GM23338 (cell line): ENCODE results near the gene UBAC2. TPM values are rescaled to one million over a fixed set of nuclear protein-coding genes. Genes with fewer than 3 reads are reported as not detected.

Experiments used
- ATAC-seq: fragments of 200-7000 bp; cut with Tn5 transposase; 3 replicates; pipeline ENCODE4 v1.9.1; 2020
- DNase-seq: peaks from one replicate; pipeline ENCODE4 v3.0.0-alpha.2; 2015; ENCODE audit warnings: low spot score
- H2AFZ ChIP-seq: fragments of 200-600 bp; sonication (generic); 2 replicates; pipeline ENCODE4 v1.8.0; 2016; ENCODE audit warnings: antibody characterized with exemption, mild to moderate bottlenecking, moderate library complexity
- H3F3A ChIP-seq: fragments of 200-600 bp; sonication (generic); replicated peaks from 2 replicates; pipeline ENCODE4 v1.8.0; 2017; ENCODE audit warnings: antibody characterized with exemption, mixed run types, low read depth
- H3K27ac ChIP-seq: fragments of 200-600 bp; sonication (generic); 2 replicates; pipeline ENCODE4 v1.6.1; 2016; ENCODE audit warnings: low read depth
- H3K27me3 ChIP-seq: fragments of 200-600 bp; sonication (generic); 2 replicates; pipeline ENCODE4 v1.8.0; 2016; ENCODE audit warnings: mild to moderate bottlenecking, mixed run types, moderate library complexity; ENCODE audit not compliant: insufficient read depth
- H3K36me3 ChIP-seq: fragments of 200-600 bp; sonication (generic); 2 replicates; pipeline ENCODE4 v1.8.0; 2016; ENCODE audit warnings: mild to moderate bottlenecking; ENCODE audit not compliant: insufficient read depth
- H3K4me1 ChIP-seq: fragments of 200-600 bp; sonication (generic); 2 replicates; pipeline ENCODE4 v1.8.0; 2016; ENCODE audit warnings: mild to moderate bottlenecking, moderate library complexity; ENCODE audit not compliant: insufficient read depth
- H3K4me2 ChIP-seq: fragments of 200-600 bp; sonication (generic); 2 replicates; pipeline ENCODE4 v1.7.1; 2017; ENCODE audit warnings: mixed run types
- H3K4me3 ChIP-seq: fragments of 200-600 bp; sonication (generic); 2 replicates; pipeline ENCODE4 v1.6.1; 2016; ENCODE audit warnings: mixed run types
- H3K79me2 ChIP-seq: fragments of 200-600 bp; sonication (generic); replicated peaks from 2 replicates; pipeline ENCODE4 v1.8.0; 2017; ENCODE audit warnings: mild to moderate bottlenecking; ENCODE audit not compliant: insufficient read depth
- H3K9me2 ChIP-seq: fragments of 200-600 bp; sonication (generic); 2 replicates; pipeline ENCODE4 v1.8.0; 2017; ENCODE audit not compliant: insufficient read depth
- H4K20me1 ChIP-seq: fragments of 200-600 bp; sonication (generic); replicated peaks from 2 replicates; pipeline ENCODE4 v1.8.0; 2017; ENCODE audit warnings: mild to moderate bottlenecking; ENCODE audit not compliant: insufficient read depth
- H3K27ac Mint-ChIP-seq: 2 replicates; pipeline ENCODE4 v1.8.0; 2020; ENCODE audit warnings: inconsistent platforms, mild to moderate bottlenecking, moderate library complexity, mixed read lengths
- H3K27me3 Mint-ChIP-seq: 3 replicates; pipeline ENCODE4 v1.8.0; 2022; ENCODE audit warnings: low read depth, mild to moderate bottlenecking, moderate library complexity, mixed read lengths, inconsistent platforms; ENCODE audit not compliant: insufficient read depth, poor library complexity
- H3K36me3 Mint-ChIP-seq: 3 replicates; pipeline ENCODE4 v1.8.0; 2021; ENCODE audit warnings: low read depth, mild to moderate bottlenecking, inconsistent platforms, moderate library complexity, mixed read lengths
- H3K4me1 Mint-ChIP-seq: 3 replicates; pipeline ENCODE4 v1.8.0; 2020; ENCODE audit warnings: mild to moderate bottlenecking, inconsistent platforms, mixed read lengths
- H3K4me3 Mint-ChIP-seq: 3 replicates; pipeline ENCODE4 v1.8.0; 2021; ENCODE audit warnings: moderate library complexity, mild to moderate bottlenecking, inconsistent platforms, mixed read lengths
- H3K9me3 Mint-ChIP-seq: 3 replicates; pipeline ENCODE4 v1.8.0; 2020; ENCODE audit warnings: moderate library complexity, mild to moderate bottlenecking, inconsistent platforms, mixed read lengths
- CREB1 ChIP-seq: fragments of 250-450 bp; sonication (Bioruptor Pico); IDR thresholded peaks from 2 replicates; pipeline ENCODE4 v1.5.0; 2020; ENCODE audit warnings: low read depth, mild to moderate bottlenecking, moderate library complexity
- CTCF ChIP-seq, 2 experiments: fragments of 200-600 bp in 1 of 2; sonication (generic) in 1 of 2; conservative IDR thresholded peaks; 2 replicates each; pipeline versions ENCODE4 v1.5.1 to v1.6.1; 2016 to 2017; ENCODE audit warnings: antibody characterized with exemption in 2 of 2, low read depth in 2 of 2, mild to moderate bottlenecking in 2 of 2, moderate library complexity in 1 of 2
- ETS1 ChIP-seq: IDR thresholded peaks from 2 replicates; pipeline ENCODE4 v1.6.1; 2016; ENCODE audit warnings: antibody characterized with exemption
- EZH2 ChIP-seq: fragments of 200-600 bp; sonication (generic); IDR thresholded peaks from one replicate; pipeline ENCODE4 v1.8.0; 2017; ENCODE audit warnings: antibody characterized with exemption, mild to moderate bottlenecking, low read depth; ENCODE audit not compliant: unreplicated experiment
- EZH2phosphoT487 ChIP-seq: fragments of 200-600 bp; sonication (generic); IDR thresholded peaks from one replicate; pipeline ENCODE4 v1.8.1; 2018; ENCODE audit warnings: antibody characterized with exemption; ENCODE audit not compliant: unreplicated experiment
- JUNB ChIP-seq: IDR thresholded peaks from one replicate; pipeline ENCODE4 v1.6.1; 2016; ENCODE audit warnings: antibody characterized with exemption; ENCODE audit not compliant: unreplicated experiment
- NANOG ChIP-seq: IDR thresholded peaks from 2 replicates; pipeline ENCODE4 v1.6.1; 2016; ENCODE audit warnings: antibody characterized with exemption, borderline replicate concordance
- POLR2AphosphoS5 ChIP-seq: IDR thresholded peaks from 2 replicates; pipeline ENCODE4 v1.6.1; 2016; ENCODE audit warnings: antibody characterized with exemption, low read depth
- REST ChIP-seq: IDR thresholded peaks from one replicate; pipeline ENCODE4 v1.6.1; 2018; ENCODE audit warnings: antibody characterized with exemption; ENCODE audit not compliant: unreplicated experiment
- STAT1 ChIP-seq: IDR thresholded peaks from one replicate; pipeline ENCODE4 v1.6.1; 2016; ENCODE audit warnings: antibody characterized with exemption; ENCODE audit not compliant: unreplicated experiment
- ZNF114 ChIP-seq: fragments of 250-450 bp; sonication (Bioruptor Pico); IDR thresholded peaks from 2 replicates; pipeline ENCODE4 v1.5.0; 2020; ENCODE audit warnings: mild to moderate bottlenecking, moderate library complexity
- ZNF331 ChIP-seq: fragments of 250-450 bp; sonication (Bioruptor Pico); IDR thresholded peaks from 2 replicates; pipeline ENCODE4 v1.5.0; 2020; ENCODE audit warnings: low read depth, mild to moderate bottlenecking, moderate library complexity
- ZNF462 ChIP-seq: fragments of 250-450 bp; sonication (Bioruptor Pico); IDR thresholded peaks from 2 replicates; pipeline ENCODE4 v1.5.0; 2020; ENCODE audit warnings: mild to moderate bottlenecking, moderate library complexity
- polyA plus RNA-seq: library from polyadenylated mRNA; unstranded; fragments of >200 nt; fragmentation: Nextera tagmentation; extraction: Ambion mirVana; gene quantifications from 2 replicates; pipeline ENCODE4 v1.2.1, GENCODE V29; 2016
- total RNA-seq: library from RNA; depleted of rRNA; stranded (reverse); fragments of >200 nt; shearing (Covaris generic); gene quantifications from 2 replicates; pipeline ENCODE4 v1.2.3, GENCODE V29; 2014

The UBAC2 gene
- total and polyA plus RNA-seq, 2 experiments from 2014 or later = 37.9 to 76.9 TPM

- ATAC-seq (no peak), DNase-seq (no peak)
- H3K9me2 ChIP-seq = peaks cover 5% of the 10 kb centered on the region; the same call in 1 of the 2 replicates
- H3F3A ChIP-seq = no peaks in the 10 kb centered on the region
- Mint-ChIP-seq H3K27ac (no peak overlapping the region), H3K4me3 (no peak overlapping the region), H3K36me3 (no peaks in the 10 kb centered on the region), H3K4me1 (peaks cover 6% of the 10 kb centered on the region), H3K9me3 (no peaks in the 10 kb centered on the region; the same call in 2 of the 3 replicates), H3K27me3 (peaks cover 3% of the 10 kb centered on the region)
- TF ChIP-seq ZNF114 (CRISPR knock-in tag) = no peak
- TF ChIP-seq CREB1 (CRISPR knock-in tag) = no peak
- no peak for TF ChIP-seq STAT1
- TF ChIP-seq CTCF (conservative IDR thresholded peaks at IDR 0.05; ENCODE audit: low read depth in 2 of 2) = no peak
- no peak for TF ChIP-seq NANOG
- no peak for TF ChIP-seq EZH2phosphoT487
- TF ChIP-seq POLR2AphosphoS5 = no peak
- no peak for TF ChIP-seq JUNB
- no peak for TF ChIP-seq REST
- no peak for TF ChIP-seq ZNF331
- TF ChIP-seq ETS1 = no peak
- no peak for TF ChIP-seq ZNF462
- TF ChIP-seq EZH2 = no peak
- H2AFZ ChIP-seq = no peak overlapping the region
- no peak overlapping the region for H3K27ac ChIP-seq
- H3K79me2 ChIP-seq = no peaks in the 10 kb centered on the region
- no peaks in the 10 kb centered on the region for H4K20me1 ChIP-seq
- H3K4me1 ChIP-seq = no peaks in the 10 kb centered on the region
- H3K27me3 ChIP-seq = no peaks in the 10 kb centered on the region
- no peak overlapping the region for H3K4me2 ChIP-seq
- no peak overlapping the region for H3K4me3 ChIP-seq
- no peaks in the 10 kb centered on the region for H3K36me3 ChIP-seq
Observed at GRCh38 chr13:99395436-99395835, 194.8 kb downstream of the UBAC2 start.
